ENCODE results near the gene ARSA. TPM values are rescaled to one million over a fixed set of nuclear protein-coding genes. Genes with fewer than 3 reads are reported as not detected.

ARSA gene
- total and polyA plus RNA-seq, 2 donors (not counting 3 experiments of a cell fraction or from before 2014, with no cell fraction given) = 22.3 to 33.6 TPM

DNA sequence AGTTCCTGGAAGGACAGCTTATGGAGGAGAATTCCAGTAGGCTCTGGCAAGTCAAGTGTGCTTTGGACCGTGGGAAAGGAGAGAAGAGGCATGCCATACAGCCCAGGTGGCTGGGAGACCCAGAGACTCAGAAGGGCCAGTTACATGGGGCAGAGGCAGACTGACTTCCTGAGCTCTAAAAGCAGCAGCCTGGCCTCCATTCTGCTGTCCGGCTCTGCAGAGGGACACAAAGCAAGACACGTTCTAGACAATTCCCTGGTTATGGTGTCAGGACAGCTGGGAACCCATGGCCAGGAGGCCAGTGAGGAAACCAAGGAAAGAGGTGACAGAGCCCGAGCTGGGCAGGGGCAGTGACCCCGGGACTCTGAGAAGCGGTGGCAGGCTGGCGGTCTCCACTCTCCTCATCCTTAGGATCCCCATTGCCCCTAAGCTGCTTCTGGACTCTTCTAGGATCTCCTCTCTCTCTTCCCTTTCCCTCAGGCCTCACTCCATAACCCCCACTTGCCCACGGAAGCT is 52.5 kb downstream of the ARSA start:
- H3K36me3 ChIP-seq (ENCODE audit: control insufficient read depth in 2 of 2, extremely low read depth in 1 of 2, insufficient read depth in 2 of 2, low read length in 2 of 2) = peaks cover 0 to 6% of the 10 kb centered on the region in 2 experiments

More for the DNA sequence above, 52.5 kb downstream of the ARSA start:
- no peak for FAIRE-seq
- dilution Hi-C loops (cut with MboI; ENCODE audit: extremely low pct_ligation_motif_present, low sequenced_read_pairs) (no loop called here), intact Hi-C loops (cut with micrococcal nuclease) (loop anchor here (5.0 kb wide), 1 partner anchor 97 kb away; the partner anchor contains the start of gene SHANK3)
- ChIA-PET POLR2A (no interaction called here), CTCF (interaction anchor here (1.0 to 5.2 kb wide), 13 partner anchors 10 to 127 kb away, joined by 3 to 91 read pairs (median 4); partner anchors contain the start of genes SCO2 and SYCE3)
- no peaks in the 10 kb centered on the region for H3K79me2 ChIP-seq (ENCODE audit: control insufficient read depth, insufficient read depth, low read length)
- no peaks in the 10 kb centered on the region for H3K27me3 ChIP-seq (ENCODE audit: control insufficient read depth in 2 of 2, insufficient read depth in 2 of 2, low read length in 2 of 2)
- H3K4me1 ChIP-seq (ENCODE audit: control insufficient read depth, extremely low read depth, insufficient read depth, low read length) = no peaks in the 10 kb centered on the region
- BruUV-seq (replicated peaks) = no TSS peak
- H2AFZ ChIP-seq (ENCODE audit: low read depth, low read length) = no peak overlapping the region
- H3K27ac ChIP-seq (ENCODE audit: insufficient read depth, low read depth, low read length) = no peak overlapping the region
- no peaks in the 10 kb centered on the region for H3K9me1 ChIP-seq (replicated peaks; ENCODE audit: control insufficient read depth, extremely low read depth, insufficient read depth, low read length)
- H3K4me2 ChIP-seq (ENCODE audit: insufficient read depth, low read length) = no peak overlapping the region
- no peak overlapping the region for H3K4me3 ChIP-seq (replicated peaks in 1 of 3; ENCODE audit: insufficient read depth in 1 of 3, low read depth in 1 of 3, low read length in 3 of 3)
- H3K9me3 ChIP-seq (replicated peaks; ENCODE audit: control insufficient read depth, insufficient read depth, low read length) = no peaks in the 10 kb centered on the region
- no peak for DNase-seq (ENCODE audit: low read depth, low spot score)
- TF ChIP-seq MAX (IDR thresholded peaks at IDR 0.05; ENCODE audit: insufficient read depth, insufficient read length) (no peak), POLR2AphosphoS5 (IDR thresholded peaks at IDR 0.05; ENCODE audit: insufficient read depth, low read depth, low read length) (no peak), MYC (IDR thresholded peaks at IDR 0.05; ENCODE audit: low read depth, low read length) (no peak), EZH2 (IDR thresholded peaks at IDR 0.05; ENCODE audit: borderline replicate concordance, low read depth, low read length, severe bottlenecking) (no peak), JUN (IDR thresholded peaks at IDR 0.05; ENCODE audit: borderline replicate concordance, insufficient read depth, insufficient read length, low read depth) (no peak), FOS (IDR thresholded peaks at IDR 0.05; ENCODE audit: borderline replicate concordance, insufficient read depth, low read length) (no peak), POLR2A (IDR thresholded peaks at IDR 0.05; ENCODE audit: low read depth, low read length) (no peak), CTCF (IDR thresholded peaks at IDR 0.05; ENCODE audit: extremely low read depth in 1 of 2, insufficient read depth in 1 of 2, low read depth in 1 of 2, low read length in 2 of 2) (no peak), GATA2 (IDR thresholded peaks at IDR 0.05; ENCODE audit: insufficient read depth, insufficient read length, low read depth, low read length) (no peak)
- no peaks in the 10 kb centered on the region for H4K20me1 ChIP-seq (replicated peaks; ENCODE audit: control insufficient read depth, extremely low read depth, insufficient read depth, low read length)
- no peak overlapping the region for H3K9ac ChIP-seq (replicated peaks; ENCODE audit: extremely low read depth, insufficient read depth, low read length)

Small RNAs within 50 kb of the gene (small RNA-seq; reads per million reads assigned to genes)
- not detected for gene RF00019 (ENCODE audit: insufficient read depth, insufficient read length, low read depth, low replicate concordance)

Other genes with a start within 250 kb of the ARSA start
- gene SBF1, start 153.1 kb downstream of the ARSA start, total RNA-seq = 67.2 and 68.6 TPM in 2 replicates
- 36.3 and 40.0 TPM in 2 replicates for gene SBF1, start 153.1 kb downstream of the ARSA start, polyA plus RNA-seq
- gene ADM2, start 146.6 kb downstream of the ARSA start, total RNA-seq = 0.69 and 1.5 TPM in 2 replicates
- 0.28 and 0.43 TPM in 2 replicates for gene ADM2, start 146.6 kb downstream of the ARSA start, polyA plus RNA-seq
- not detected in 2 replicates for gene MIOX, start 141.3 kb downstream of the ARSA start, total RNA-seq
- gene MIOX, start 141.3 kb downstream of the ARSA start, polyA plus RNA-seq = not detected in 2 replicates
- gene LMF2, start 120.5 kb downstream of the ARSA start, total RNA-seq = 89.7 and 94.8 TPM in 2 replicates
- gene LMF2, start 120.5 kb downstream of the ARSA start, polyA plus RNA-seq = 112 and 190 TPM in 2 replicates
- gene NCAPH2, start 119.9 kb downstream of the ARSA start, total RNA-seq = 42.4 and 43.1 TPM in 2 replicates
- 34.8 and 43.2 TPM in 2 replicates for gene NCAPH2, start 119.9 kb downstream of the ARSA start, polyA plus RNA-seq
- 3.2 and 3.7 TPM in 2 replicates for gene SCO2, start 102.6 kb downstream of the ARSA start, total RNA-seq
- gene SCO2, start 102.6 kb downstream of the ARSA start, polyA plus RNA-seq = 3.1 and 3.5 TPM in 2 replicates
- 2.1 and 2.4 TPM in 2 replicates for gene TYMP, start 98.1 kb downstream of the ARSA start, total RNA-seq
- gene TYMP, start 98.1 kb downstream of the ARSA start, polyA plus RNA-seq = 2.0 and 2.9 TPM in 2 replicates
- gene KLHDC7B, start 82.3 kb downstream of the ARSA start, total RNA-seq = not detected in 2 replicates
- gene KLHDC7B, start 82.3 kb downstream of the ARSA start, polyA plus RNA-seq = not detected in 2 replicates
- gene SYCE3, start 65.2 kb downstream of the ARSA start, total RNA-seq = not detected in 2 replicates
- gene SYCE3, start 65.2 kb downstream of the ARSA start, polyA plus RNA-seq = not detected in 2 replicates
- gene CPT1B, start 49.7 kb downstream of the ARSA start, total RNA-seq = 3.6 and 7.1 TPM in 2 replicates
- 7.0 and 7.1 TPM in 2 replicates for gene CPT1B, start 49.7 kb downstream of the ARSA start, polyA plus RNA-seq
- gene CHKB, start 45.3 kb downstream of the ARSA start, total RNA-seq = 57.7 and 62.4 TPM in 2 replicates
- gene CHKB, start 45.3 kb downstream of the ARSA start, polyA plus RNA-seq = 67.5 and 70.6 TPM in 2 replicates
- gene MAPK8IP2, start 27.4 kb downstream of the ARSA start, total RNA-seq = 0.31 and 0.37 TPM in 2 replicates
- gene MAPK8IP2, start 27.4 kb downstream of the ARSA start, polyA plus RNA-seq = 0.18 and 0.21 TPM in 2 replicates
- 137 and 158 TPM in 2 replicates for gene SHANK3, start 44.7 kb upstream of the ARSA start, total RNA-seq
- 26.1 and 29.7 TPM in 2 replicates for gene SHANK3, start 44.7 kb upstream of the ARSA start, polyA plus RNA-seq
- gene ACR, start 110.1 kb upstream of the ARSA start, total RNA-seq = 4.1 and 4.9 TPM in 2 replicates
- gene ACR, start 110.1 kb upstream of the ARSA start, polyA plus RNA-seq = 0.43 and 0.91 TPM in 2 replicates
- 24.3 and 26.7 TPM in 2 replicates for gene RABL2B, start 155.5 kb upstream of the ARSA start, total RNA-seq
- gene RABL2B, start 155.5 kb upstream of the ARSA start, polyA plus RNA-seq = 39.8 and 41.8 TPM in 2 replicates